ENCODE measurements around the gene SLC35G4.
"Not testable (repeated sequence)": the region's sequence is repeated elsewhere in the genome, so short reads cannot be mapped to it uniquely, and the experiment has no call there.

DNA sequence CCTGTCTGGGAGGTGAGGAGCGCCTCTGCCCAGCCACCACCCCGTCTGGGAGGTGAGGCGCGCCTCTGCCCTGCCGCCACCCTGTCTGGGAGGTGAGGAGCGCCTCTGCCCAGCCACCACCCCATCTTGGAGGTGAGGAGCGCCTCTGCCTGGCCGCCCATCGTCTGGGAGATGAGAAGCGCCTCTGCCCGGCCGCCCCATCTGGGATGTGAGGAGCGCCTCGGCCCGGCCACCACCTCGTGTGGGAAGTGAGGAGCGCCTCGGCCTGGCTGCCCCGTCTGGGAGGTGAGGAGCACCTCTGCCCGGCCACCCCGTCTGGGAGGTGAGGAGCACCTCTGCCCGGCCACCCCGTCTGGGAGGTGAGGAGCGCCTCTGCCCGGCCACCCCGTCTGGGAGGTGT, 38.4 kb downstream of the SLC35G4 start:
- TF ChIP-seq, protein P1, sequence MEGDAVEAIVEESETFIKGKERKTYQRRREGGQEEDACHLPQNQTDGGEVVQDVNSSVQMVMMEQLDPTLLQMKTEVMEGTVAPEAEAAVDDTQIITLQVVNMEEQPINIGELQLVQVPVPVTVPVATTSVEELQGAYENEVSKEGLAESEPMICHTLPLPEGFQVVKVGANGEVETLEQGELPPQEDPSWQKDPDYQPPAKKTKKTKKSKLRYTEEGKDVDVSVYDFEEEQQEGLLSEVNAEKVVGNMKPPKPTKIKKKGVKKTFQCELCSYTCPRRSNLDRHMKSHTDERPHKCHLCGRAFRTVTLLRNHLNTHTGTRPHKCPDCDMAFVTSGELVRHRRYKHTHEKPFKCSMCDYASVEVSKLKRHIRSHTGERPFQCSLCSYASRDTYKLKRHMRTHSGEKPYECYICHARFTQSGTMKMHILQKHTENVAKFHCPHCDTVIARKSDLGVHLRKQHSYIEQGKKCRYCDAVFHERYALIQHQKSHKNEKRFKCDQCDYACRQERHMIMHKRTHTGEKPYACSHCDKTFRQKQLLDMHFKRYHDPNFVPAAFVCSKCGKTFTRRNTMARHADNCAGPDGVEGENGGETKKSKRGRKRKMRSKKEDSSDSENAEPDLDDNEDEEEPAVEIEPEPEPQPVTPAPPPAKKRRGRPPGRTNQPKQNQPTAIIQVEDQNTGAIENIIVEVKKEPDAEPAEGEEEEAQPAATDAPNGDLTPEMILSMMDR (IDR thresholded peaks at IDR 0.05) = not testable (repeated sequence)
- not testable (repeated sequence) for TF ChIP-seq EZH2 (IDR thresholded peaks at IDR 0.05; ENCODE audit: borderline replicate concordance, insufficient read depth, low read depth, low read length, poor library complexity, severe bottlenecking)

Measured in B cell (primary cell).